Measurements from ENCODE around the gene UPF3A. TPM values are rescaled to one million over a fixed set of nuclear protein-coding genes. Genes with fewer than 3 reads are reported as not detected.

The UPF3A gene
- total RNA-seq, 1 experiment from 2014 or later: 88.3 TPM

- no peak overlapping the region for H3K4me3 Mint-ChIP-seq (ENCODE audit: unreplicated experiment)
- CTCF ChIA-PET: no interaction called here
- BruUV-seq (replicated peaks): no TSS peak
- no peak overlapping the region for H3K27ac Mint-ChIP-seq (ENCODE audit: unreplicated experiment)
- Histone ChIP-seq H3K4me1 (peaks cover 5% of the 10 kb centered on the region; the same call in 1 of the 2 replicates), H3K27me3 (replicated peaks; ENCODE audit: control insufficient read depth, insufficient read depth, low read length) (no peaks in the 10 kb centered on the region), H3K4me3 (ENCODE audit: low read depth, low read length) (no peak overlapping the region), H3K36me3 (ENCODE audit: control insufficient read depth, insufficient read depth, low read length) (no peaks in the 10 kb centered on the region; the same call in none of the 2 replicates), H3K9me3 (no peaks in the 10 kb centered on the region)
- no peak for TF ChIP-seq CTCF (IDR thresholded peaks at IDR 0.05; ENCODE audit: insufficient read depth in 1 of 2, low read depth in 1 of 2, low read length in 1 of 2, severe bottlenecking in 1 of 2, unreplicated experiment in 1 of 2)
- intact Hi-C loops (cut with micrococcal nuclease; ENCODE audit: unreplicated experiment): no loop called here
- H3K27me3 Mint-ChIP-seq (ENCODE audit: insufficient read depth, unreplicated experiment): no peaks in the 10 kb centered on the region
- POLR2A ChIA-PET: no interaction called here
- no peak for DNase-seq
- H3K9me3 Mint-ChIP-seq (ENCODE audit: unreplicated experiment): no peaks in the 10 kb centered on the region
- H3K36me3 Mint-ChIP-seq (ENCODE audit: insufficient read depth, unreplicated experiment): peaks cover 82% of the 10 kb centered on the region
- H3K4me1 Mint-ChIP-seq (ENCODE audit: low read depth, unreplicated experiment): peaks cover 6% of the 10 kb centered on the region
These were observed 24.9 kb upstream of the UPF3A start for GRCh38 chr13:114256547-114256946.

GRCh38 chr13:114257014-114257413 is 24.4 kb upstream of the UPF3A start:
- no peaks in the 10 kb centered on the region for H3K9me3 Mint-ChIP-seq (ENCODE audit: unreplicated experiment)

GRCh38 chr13:114258589-114258988 is 22.8 kb upstream of the UPF3A start:
- H3K36me3 Mint-ChIP-seq (ENCODE audit: insufficient read depth, unreplicated experiment): peaks cover 87% of the 10 kb centered on the region
- Histone ChIP-seq H3K4me1 (peaks cover 5% of the 10 kb centered on the region; the same call in 1 of the 2 replicates), H3K36me3 (ENCODE audit: control insufficient read depth, insufficient read depth, low read length) (peaks cover 2% of the 10 kb centered on the region), H3K4me3 (ENCODE audit: low read depth, low read length) (no peak overlapping the region), H3K27me3 (replicated peaks; ENCODE audit: control insufficient read depth, insufficient read depth, low read length) (no peaks in the 10 kb centered on the region), H3K9me3 (no peaks in the 10 kb centered on the region)
- no peak overlapping the region for H3K27ac Mint-ChIP-seq (ENCODE audit: unreplicated experiment)
- intact Hi-C loops (cut with micrococcal nuclease; ENCODE audit: unreplicated experiment): no loop called here
- no peak for TF ChIP-seq CTCF (IDR thresholded peaks at IDR 0.05; ENCODE audit: insufficient read depth in 1 of 2, low read depth in 1 of 2, low read length in 1 of 2, severe bottlenecking in 1 of 2, unreplicated experiment in 1 of 2)
- peaks cover 6% of the 10 kb centered on the region for H3K4me1 Mint-ChIP-seq (ENCODE audit: low read depth, unreplicated experiment)
- no peak for DNase-seq
- CTCF ChIA-PET: no interaction called here
- POLR2A ChIA-PET: no interaction called here
- H3K4me3 Mint-ChIP-seq (ENCODE audit: unreplicated experiment): no peak overlapping the region
- H3K27me3 Mint-ChIP-seq (ENCODE audit: insufficient read depth, unreplicated experiment): no peaks in the 10 kb centered on the region
- no TSS peak for BruUV-seq (replicated peaks)
- H3K9me3 Mint-ChIP-seq (ENCODE audit: unreplicated experiment): no peaks in the 10 kb centered on the region

More at GRCh38 chr13:114257014-114257413, 24.4 kb upstream of the UPF3A start:
- H3K4me3 Mint-ChIP-seq (ENCODE audit: unreplicated experiment): no peak overlapping the region
- H3K27ac Mint-ChIP-seq (ENCODE audit: unreplicated experiment): no peak overlapping the region
- Histone ChIP-seq H3K4me3 (ENCODE audit: low read depth, low read length) (no peak overlapping the region), H3K4me1 (peaks cover 5% of the 10 kb centered on the region; the same call in 1 of the 2 replicates), H3K36me3 (ENCODE audit: control insufficient read depth, insufficient read depth, low read length) (no peaks in the 10 kb centered on the region; the same call in none of the 2 replicates), H3K27me3 (replicated peaks; ENCODE audit: control insufficient read depth, insufficient read depth, low read length) (no peaks in the 10 kb centered on the region), H3K9me3 (no peaks in the 10 kb centered on the region)
- intact Hi-C loops (cut with micrococcal nuclease; ENCODE audit: unreplicated experiment): no loop called here
- no TSS peak for BruUV-seq (replicated peaks)
- POLR2A ChIA-PET: no interaction called here
- peaks cover 81% of the 10 kb centered on the region for H3K36me3 Mint-ChIP-seq (ENCODE audit: insufficient read depth, unreplicated experiment)
- no peak for TF ChIP-seq CTCF (IDR thresholded peaks at IDR 0.05; ENCODE audit: insufficient read depth in 1 of 2, low read depth in 1 of 2, low read length in 1 of 2, severe bottlenecking in 1 of 2, unreplicated experiment in 1 of 2)
- no peaks in the 10 kb centered on the region for H3K27me3 Mint-ChIP-seq (ENCODE audit: insufficient read depth, unreplicated experiment)
- peaks cover 6% of the 10 kb centered on the region for H3K4me1 Mint-ChIP-seq (ENCODE audit: low read depth, unreplicated experiment)
- no peak for DNase-seq
- CTCF ChIA-PET: no interaction called here
